ENCODE results near the gene HOXA6. TPM values are rescaled to one million over a fixed set of nuclear protein-coding genes. Genes with fewer than 3 reads are reported as not detected.

The HOXA6 gene
- 5.0 and 7.6 TPM in 2 replicates for total RNA-seq

GRCh38 chr7:27147199-27148030 lies at the start of gene HOXA6:
Gene HOXA6 (minus strand): TSS chr7:27147774. CDS start chr7:27147749, 25 bp downstream.
- H3K9me3 ChIP-seq (ENCODE audit: low read depth, low read length) = no peaks in the 10 kb centered on the region
- peak within 1 kb of the TSS; percentile 93 for H3K4me3 ChIP-seq (ENCODE audit: insufficient read depth, low read length)
- TF ChIP-seq, protein P1, sequence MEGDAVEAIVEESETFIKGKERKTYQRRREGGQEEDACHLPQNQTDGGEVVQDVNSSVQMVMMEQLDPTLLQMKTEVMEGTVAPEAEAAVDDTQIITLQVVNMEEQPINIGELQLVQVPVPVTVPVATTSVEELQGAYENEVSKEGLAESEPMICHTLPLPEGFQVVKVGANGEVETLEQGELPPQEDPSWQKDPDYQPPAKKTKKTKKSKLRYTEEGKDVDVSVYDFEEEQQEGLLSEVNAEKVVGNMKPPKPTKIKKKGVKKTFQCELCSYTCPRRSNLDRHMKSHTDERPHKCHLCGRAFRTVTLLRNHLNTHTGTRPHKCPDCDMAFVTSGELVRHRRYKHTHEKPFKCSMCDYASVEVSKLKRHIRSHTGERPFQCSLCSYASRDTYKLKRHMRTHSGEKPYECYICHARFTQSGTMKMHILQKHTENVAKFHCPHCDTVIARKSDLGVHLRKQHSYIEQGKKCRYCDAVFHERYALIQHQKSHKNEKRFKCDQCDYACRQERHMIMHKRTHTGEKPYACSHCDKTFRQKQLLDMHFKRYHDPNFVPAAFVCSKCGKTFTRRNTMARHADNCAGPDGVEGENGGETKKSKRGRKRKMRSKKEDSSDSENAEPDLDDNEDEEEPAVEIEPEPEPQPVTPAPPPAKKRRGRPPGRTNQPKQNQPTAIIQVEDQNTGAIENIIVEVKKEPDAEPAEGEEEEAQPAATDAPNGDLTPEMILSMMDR (IDR thresholded peaks at IDR 0.05; ENCODE audit: extremely low read depth, low read depth, low read length) = no peak
- H3K79me2 ChIP-seq (ENCODE audit: insufficient read depth, low read length) = peaks cover 98% of the 10 kb centered on the region
- peak within 1 kb of the TSS; percentile 88 for H3K27ac ChIP-seq (ENCODE audit: low read depth, low read length)
- peaks cover 13% of the 10 kb centered on the region for H4K20me1 ChIP-seq (ENCODE audit: insufficient read depth, low read length)
- peaks cover 38% of the 10 kb centered on the region for H3K36me3 ChIP-seq (ENCODE audit: insufficient read depth, low read length)
- peak; percentile 93 for DNase-seq (ENCODE audit: insufficient read length, low spot score, missing footprints)
- H3K4me2 ChIP-seq (ENCODE audit: insufficient read depth, low read length) = peak within 1 kb of the TSS; percentile 99
- no peaks in the 10 kb centered on the region for H3K27me3 ChIP-seq (ENCODE audit: insufficient read depth, low read length)
- peak within 1 kb of the TSS; percentile 81 for H2AFZ ChIP-seq (ENCODE audit: low read length)
- H3K4me1 ChIP-seq (ENCODE audit: insufficient read depth, low read length) = peaks cover 37% of the 10 kb centered on the region

GRCh38 chr7:27196287-27196767 lies 48.8 kb upstream of the HOXA6 start:
- Histone ChIP-seq H3K27me3 (ENCODE audit: insufficient read depth, low read length) (peaks cover 14% of the 10 kb centered on the region), H3K27ac (ENCODE audit: low read depth, low read length) (no peak overlapping the region), H3K79me2 (ENCODE audit: insufficient read depth, low read length) (peaks cover 84% of the 10 kb centered on the region), H3K36me3 (ENCODE audit: insufficient read depth, low read length) (no peaks in the 10 kb centered on the region), H3K9me3 (ENCODE audit: low read depth, low read length) (no peaks in the 10 kb centered on the region), H2AFZ (ENCODE audit: low read length) (no peak overlapping the region), H4K20me1 (ENCODE audit: insufficient read depth, low read length) (peaks cover 13% of the 10 kb centered on the region), H3K4me3 (ENCODE audit: insufficient read depth, low read length) (peak overlapping the region; percentile 80), H3K4me1 (ENCODE audit: insufficient read depth, low read length) (peaks cover 42% of the 10 kb centered on the region), H3K4me2 (ENCODE audit: insufficient read depth, low read length) (peak overlapping the region; percentile 96)
- no peak for DNase-seq (ENCODE audit: insufficient read length, low spot score, missing footprints)
- TF ChIP-seq, protein P1 (IDR thresholded peaks at IDR 0.05; ENCODE audit: extremely low read depth, low read depth, low read length) = peak; percentile 81

DNA sequence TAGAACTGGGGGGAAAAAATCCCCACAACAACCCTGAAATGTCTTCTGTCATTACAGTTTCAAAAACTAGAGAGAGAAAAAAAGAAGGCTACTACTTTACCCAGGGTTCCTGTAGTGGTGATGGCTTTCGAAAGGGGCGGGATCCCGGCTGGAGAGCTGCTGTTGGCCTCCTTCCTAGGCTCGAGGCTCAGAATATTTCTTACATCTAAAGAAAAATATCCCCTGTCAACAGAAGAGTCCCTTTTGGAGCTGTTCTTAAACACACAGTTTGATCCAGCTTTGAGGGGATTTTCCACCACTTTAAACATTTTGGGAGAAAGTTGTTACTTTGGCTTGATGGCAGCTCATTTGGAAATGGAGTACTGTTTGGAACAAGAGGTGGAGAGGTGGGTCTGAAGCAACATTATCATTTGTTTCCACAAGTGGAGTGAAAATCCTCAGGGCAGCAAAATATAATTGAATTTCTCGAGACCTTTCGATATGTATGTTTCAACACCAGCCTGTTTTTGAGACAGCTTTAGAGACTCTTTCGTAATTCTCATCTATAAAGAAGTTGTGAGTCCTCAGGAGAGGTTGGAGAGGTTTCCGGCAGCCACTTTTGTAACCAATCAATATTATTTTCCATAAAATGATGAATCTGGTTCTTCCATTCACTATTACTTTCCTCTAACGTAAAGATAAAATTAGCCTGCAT lies 47.3 kb upstream of the HOXA6 start:
- Histone ChIP-seq H3K79me2 (ENCODE audit: insufficient read depth, low read length) (peaks cover 93% of the 10 kb centered on the region), H2AFZ (ENCODE audit: low read length) (peak overlapping the region; percentile 36), H3K4me3 (ENCODE audit: insufficient read depth, low read length) (peak overlapping the region; percentile 72), H3K36me3 (ENCODE audit: insufficient read depth, low read length) (no peaks in the 10 kb centered on the region), H3K4me1 (ENCODE audit: insufficient read depth, low read length) (peaks cover 49% of the 10 kb centered on the region), H3K27me3 (ENCODE audit: insufficient read depth, low read length) (peaks cover 14% of the 10 kb centered on the region), H4K20me1 (ENCODE audit: insufficient read depth, low read length) (peaks cover 13% of the 10 kb centered on the region), H3K9me3 (ENCODE audit: low read depth, low read length) (no peaks in the 10 kb centered on the region), H3K4me2 (ENCODE audit: insufficient read depth, low read length) (peak overlapping the region; percentile 96), H3K27ac (ENCODE audit: low read depth, low read length) (peak overlapping the region; percentile 62)
- TF ChIP-seq, protein P1 (IDR thresholded peaks at IDR 0.05; ENCODE audit: extremely low read depth, low read depth, low read length) = no peak
- DNase-seq (ENCODE audit: insufficient read length, low spot score, missing footprints) = no peak

DNA sequence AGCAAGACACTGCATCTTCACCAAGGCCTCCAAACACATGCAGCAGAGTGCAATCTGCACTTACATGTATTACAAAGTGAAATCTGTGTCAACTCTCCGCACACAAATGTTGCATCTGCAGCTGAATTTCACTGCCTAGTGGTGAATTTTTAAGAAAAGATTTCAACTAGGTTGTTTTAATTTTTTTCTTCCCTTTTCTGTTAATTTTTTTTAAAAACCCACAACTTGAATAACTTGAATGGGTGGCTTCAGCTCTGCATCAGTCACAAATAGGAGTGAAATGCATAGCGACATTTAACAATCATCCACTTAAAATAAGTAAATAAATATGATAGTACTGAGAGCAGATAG lies 46.4 kb upstream of the HOXA6 start:
- TF ChIP-seq, protein P1 (IDR thresholded peaks at IDR 0.05; ENCODE audit: extremely low read depth, low read depth, low read length) = no peak
- peak overlapping the region; percentile 85 for H3K27ac ChIP-seq (ENCODE audit: low read depth, low read length)
- no peak for DNase-seq (ENCODE audit: insufficient read length, low spot score, missing footprints)
- H3K36me3 ChIP-seq (ENCODE audit: insufficient read depth, low read length) = no peaks in the 10 kb centered on the region
- peak overlapping the region; percentile 72 for H3K4me3 ChIP-seq (ENCODE audit: insufficient read depth, low read length)
- H4K20me1 ChIP-seq (ENCODE audit: insufficient read depth, low read length) = peaks cover 13% of the 10 kb centered on the region
- peaks cover 97% of the 10 kb centered on the region for H3K79me2 ChIP-seq (ENCODE audit: insufficient read depth, low read length)
- H2AFZ ChIP-seq (ENCODE audit: low read length) = peak overlapping the region; percentile 71
- no peaks in the 10 kb centered on the region for H3K9me3 ChIP-seq (ENCODE audit: low read depth, low read length)
- peaks cover 55% of the 10 kb centered on the region for H3K4me1 ChIP-seq (ENCODE audit: insufficient read depth, low read length)
- peaks cover 12% of the 10 kb centered on the region for H3K27me3 ChIP-seq (ENCODE audit: insufficient read depth, low read length)
- H3K4me2 ChIP-seq (ENCODE audit: insufficient read depth, low read length) = peak overlapping the region; percentile 96
